Tibial nerve (tissue), 4 donors: ENCODE results near the gene KCNA3. TPM values are rescaled to one million over a fixed set of nuclear protein-coding genes. Genes with fewer than 3 reads are reported as not detected.

ENCODE experiments used
- DNase-seq, 2 donors: peaks; one replicate each; pipeline ENCODE4 v3.0.0-alpha.2; 2019; ENCODE audit warnings: low spot score in 2 of 2
- H3K27ac ChIP-seq, 4 donors: fragments of 200-600 bp; sonication (generic) in 3 of 4; one replicate each; pipeline ENCODE4 v1.5.1; 2017 to 2019; ENCODE audit warnings: mild to moderate bottlenecking in 1 of 4
- H3K27me3 ChIP-seq, 2 donors: fragments of 200-600 bp; sonication (generic) in 1 of 2; one replicate each; pipeline versions ENCODE4 v1.5.1 to v1.6.0; 2017 to 2019
- H3K36me3 ChIP-seq, 3 donors: fragments of 200-600 bp; sonication (generic); one replicate each; pipeline ENCODE4 v1.5.1; 2018 to 2019
- H3K4me1 ChIP-seq, 4 donors: fragments of 200-600 bp; sonication (generic) in 3 of 4; one replicate each; pipeline ENCODE4 v1.5.1; 2017 to 2019
- H3K4me3 ChIP-seq, 4 donors: fragments of 200-600 bp; sonication (generic) in 3 of 4; one replicate each; pipeline ENCODE4 v1.5.1; 2017 to 2019; ENCODE audit warnings: mild to moderate bottlenecking in 1 of 4, moderate library complexity in 1 of 4
- H3K9me3 ChIP-seq, 4 donors: fragments of 200-600 bp; sonication (generic) in 3 of 4; one replicate each; pipeline ENCODE4 v1.5.1; 2017 to 2019
- CTCF ChIP-seq, 5 experiments: fragments of 200-600 bp in 3 of 5; fragments of 450-650 bp in 2 of 5; sonication (generic) in 3 of 5; IDR thresholded peaks; one replicate each; pipeline ENCODE4 v1.5.1; 2016 to 2019; ENCODE audit warnings: antibody characterized with exemption in 5 of 5, mild to moderate bottlenecking in 3 of 5, moderate library complexity in 2 of 5
- EP300 ChIP-seq, 2 donors: sonication (generic); formaldehyde crosslinking; IDR thresholded peaks; one replicate each; pipeline ENCODE4 v1.6.1; 2017; ENCODE audit warnings: antibody characterized with exemption in 2 of 2, mild to moderate bottlenecking in 1 of 2
- POLR2A ChIP-seq, 2 donors: fragments of 450-650 bp; IDR thresholded peaks; one replicate each; pipeline ENCODE4 v1.6.1; 2017; ENCODE audit warnings: antibody characterized with exemption in 2 of 2, mild to moderate bottlenecking in 2 of 2, moderate library complexity in 2 of 2
- WGBS, 2 donors: methylation state at CpG; one replicate each; pipeline ENCODE4 v1.1.5; 2018; 5-methylcytosine and 5-hydroxymethylcytosine counted together
- total RNA-seq, 4 donors: library from RNA; depleted of rRNA; stranded (reverse); fragments of >200 nt; gene quantifications; one replicate each; pipeline ENCODE4 v1.1.0, GENCODE V29; 2016

Gene KCNA3
- total RNA-seq, 4 donors from 2014 or later: 0.30 to 3.9 (median 1.2) TPM

- TF ChIP-seq CTCF (IDR thresholded peaks at IDR 0.05) (no peak), EP300 (IDR thresholded peaks at IDR 0.05) (no peak), POLR2A (IDR thresholded peaks at IDR 0.05) (no peak)
- H3K9me3 ChIP-seq: no peaks in the 10 kb centered on the region
- no peak overlapping the region for H3K4me3 ChIP-seq
- 82 to 94% methylated on average over 4 of the region's 4 CpGs for WGBS, 2 donors
- no peaks in the 10 kb centered on the region for H3K4me1 ChIP-seq
- H3K27me3 ChIP-seq: peaks cover 0 to 8% of the 10 kb centered on the region in 2 donors
- no peak overlapping the region for H3K27ac ChIP-seq
- no peak for DNase-seq
- no peaks in the 10 kb centered on the region for H3K36me3 ChIP-seq
These were observed 11.4 kb upstream of the KCNA3 start for GRCh38 chr1:110686188-110686587.

- WGBS, 2 donors: 77 to 85% methylated on average over 2 of the region's 2 CpGs
- DNase-seq: no peak
- no peaks in the 10 kb centered on the region for H3K9me3 ChIP-seq
- H3K36me3 ChIP-seq: no peaks in the 10 kb centered on the region
- H3K4me1 ChIP-seq: no peaks in the 10 kb centered on the region
- no peak for TF ChIP-seq EP300 (IDR thresholded peaks at IDR 0.05)
- no peak for TF ChIP-seq CTCF (IDR thresholded peaks at IDR 0.05)
- no peak for TF ChIP-seq POLR2A (IDR thresholded peaks at IDR 0.05)
- no peak overlapping the region for H3K27ac ChIP-seq
- H3K27me3 ChIP-seq: peaks cover 0 to 8% of the 10 kb centered on the region in 2 donors
- no peak overlapping the region for H3K4me3 ChIP-seq
These were observed 9.8 kb upstream of the KCNA3 start for GRCh38 chr1:110684491-110684890.

GRCh38 chr1:110682898-110683297, 8.2 kb upstream of the KCNA3 start:
- TF ChIP-seq POLR2A (IDR thresholded peaks at IDR 0.05): no peak
- Histone ChIP-seq H3K27ac (no peak overlapping the region), H3K4me3 (no peak overlapping the region), H3K4me1 (no peaks in the 10 kb centered on the region), H3K36me3 (no peaks in the 10 kb centered on the region), H3K27me3 (peaks cover 0 to 8% of the 10 kb centered on the region in 2 donors), H3K9me3 (peaks cover 0 to 6% (median 0%) of the 10 kb centered on the region in 4 donors)
- no peak for DNase-seq
- 44 to 48% methylated on average over 1 of the region's 1 CpG for WGBS, 2 donors

GRCh38 chr1:110680036-110680735, 5.4 kb upstream of the KCNA3 start:
- Histone ChIP-seq H3K4me1 (peaks cover 0 to 6% (median 0%) of the 10 kb centered on the region in 4 donors), H3K9me3 (peaks cover 0 to 6% (median 0%) of the 10 kb centered on the region in 4 donors), H3K27ac (no peak overlapping the region), H3K27me3 (peaks cover 0 to 30% of the 10 kb centered on the region in 2 donors), H3K4me3 (no peak overlapping the region), H3K36me3 (no peaks in the 10 kb centered on the region)
- DNase-seq: no peak
- TF ChIP-seq POLR2A (IDR thresholded peaks at IDR 0.05) (no peak), CTCF (IDR thresholded peaks at IDR 0.05) (no peak), EP300 (IDR thresholded peaks at IDR 0.05) (no peak)
- WGBS, 2 donors: 59 to 63% methylated on average over 3 of the region's 3 CpGs

- no peak overlapping the region for H3K27ac ChIP-seq
- no peak for DNase-seq
- H3K4me1 ChIP-seq: peaks cover 0 to 20% (median 0%) of the 10 kb centered on the region in 4 donors
- H3K27me3 ChIP-seq: peaks cover 0 to 56% of the 10 kb centered on the region in 2 donors
- peaks cover 0 to 11% (median 0%) of the 10 kb centered on the region in 4 donors for H3K9me3 ChIP-seq
- TF ChIP-seq POLR2A (IDR thresholded peaks at IDR 0.05) (no peak), CTCF (IDR thresholded peaks at IDR 0.05) (no peak), EP300 (IDR thresholded peaks at IDR 0.05) (no peak)
- 45 to 69% methylated on average over 3 of the region's 3 CpGs for WGBS, 2 donors
- H3K4me3 ChIP-seq: no peak overlapping the region
- no peaks in the 10 kb centered on the region for H3K36me3 ChIP-seq
These were observed 2.8 kb upstream of the KCNA3 start for GRCh38 chr1:110677526-110677925.
